GM12891 (cell line): ENCODE data around the gene CABLES1.
"Not testable (repeated sequence)": the region's sequence is repeated elsewhere in the genome, so short reads cannot be mapped to it uniquely, and the experiment has no call there.

ENCODE experiments used
- DNase-seq: peaks from one replicate; pipeline ENCODE4 v3.0.0; 2011; ENCODE audit warnings: low spot score; ENCODE audit not compliant: insufficient read length
- FAIRE-seq: peaks from 2 replicates; lab custom pipeline; 2011; peaks lifted over from hg19 to GRCh38; lab: Jason Lieb, UNC
- PAX5 ChIP-seq: IDR thresholded peaks from 2 replicates; pipeline ENCODE4 v1.6.1; 2011; ENCODE audit warnings: low read length, moderate library complexity, mild to moderate bottlenecking; ENCODE audit not compliant: insufficient read depth, severe bottlenecking
- POLR2A ChIP-seq: IDR thresholded peaks from 2 replicates; pipeline ENCODE4 v1.6.1; 2011; ENCODE audit warnings: low read depth, low read length, control low read depth
- POLR2AphosphoS5 ChIP-seq: IDR thresholded peaks from 2 replicates; pipeline ENCODE4 v1.6.1; 2011; ENCODE audit warnings: low read depth, low read length, control low read depth
- POU2F2 ChIP-seq: IDR thresholded peaks from 2 replicates; pipeline ENCODE4 v1.6.1; 2011; ENCODE audit warnings: low read depth, mild to moderate bottlenecking, control low read depth, low read length, moderate library complexity
- SPI1 ChIP-seq: IDR thresholded peaks from 2 replicates; pipeline ENCODE4 v1.6.1; 2011; ENCODE audit warnings: low read depth, low read length, control low read depth
- TAF1 ChIP-seq: IDR thresholded peaks from 2 replicates; pipeline ENCODE4 v1.6.1; 2011; ENCODE audit warnings: low read depth, low read length, control low read depth

The CABLES1 gene

GRCh38 chr18:23273443-23273966 lies 138.2 kb downstream of the CABLES1 start:
- no peak for DNase-seq
- no peak for TF ChIP-seq POLR2A
- no peak for TF ChIP-seq TAF1
- no peak for TF ChIP-seq POLR2AphosphoS5
- TF ChIP-seq POU2F2 = no peak
- no peak for TF ChIP-seq PAX5
- no peak for TF ChIP-seq SPI1
- no peak for FAIRE-seq

DNA sequence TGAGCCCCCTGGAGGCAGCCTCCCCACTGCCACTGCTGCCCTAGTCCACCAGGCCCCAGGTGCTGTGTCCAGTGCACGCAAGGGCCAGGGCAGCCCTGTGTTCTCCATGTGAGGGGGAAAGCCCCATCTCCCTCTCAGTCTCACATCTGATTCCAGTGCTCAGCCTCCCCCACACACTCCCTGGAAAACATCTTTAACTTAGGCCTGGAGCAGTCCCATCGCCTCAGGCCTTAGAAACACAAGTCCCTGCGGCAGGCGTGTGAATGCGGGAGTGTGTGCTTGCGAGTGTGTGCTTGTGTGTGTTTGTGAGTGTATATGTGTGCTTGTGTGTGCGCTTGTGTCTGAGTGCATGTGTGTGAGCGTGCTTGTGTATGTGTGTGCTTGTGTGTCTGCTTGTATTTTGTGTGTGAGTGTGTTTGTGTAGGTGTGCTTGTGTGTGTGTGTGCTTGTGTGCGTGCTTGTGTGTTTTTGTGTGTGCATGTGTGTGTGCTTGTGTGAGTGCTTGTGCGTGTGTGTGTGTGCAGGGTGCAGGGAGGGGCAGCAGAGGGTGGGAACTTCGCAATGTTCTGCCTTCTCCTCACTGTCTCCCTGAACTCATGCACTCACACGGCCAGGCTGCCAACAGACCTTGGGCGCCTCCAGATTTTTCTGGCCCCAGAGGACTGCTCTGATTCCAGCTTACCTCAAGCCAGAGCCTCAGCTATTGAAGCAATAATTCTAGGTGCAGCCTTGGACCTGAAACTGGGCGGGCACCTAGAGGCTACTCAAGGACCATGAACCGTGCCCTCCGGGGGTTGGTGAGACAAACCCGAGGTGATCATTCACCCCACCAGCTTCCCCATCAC lies 139.6 kb downstream of the CABLES1 start:
- DNase-seq (no peak), FAIRE-seq (no peak)
- TF ChIP-seq POLR2AphosphoS5 = no peak
- no peak for TF ChIP-seq SPI1
- TF ChIP-seq TAF1 = no peak
- TF ChIP-seq PAX5 = no peak
- no peak for TF ChIP-seq POU2F2
- TF ChIP-seq POLR2A = no peak

DNA sequence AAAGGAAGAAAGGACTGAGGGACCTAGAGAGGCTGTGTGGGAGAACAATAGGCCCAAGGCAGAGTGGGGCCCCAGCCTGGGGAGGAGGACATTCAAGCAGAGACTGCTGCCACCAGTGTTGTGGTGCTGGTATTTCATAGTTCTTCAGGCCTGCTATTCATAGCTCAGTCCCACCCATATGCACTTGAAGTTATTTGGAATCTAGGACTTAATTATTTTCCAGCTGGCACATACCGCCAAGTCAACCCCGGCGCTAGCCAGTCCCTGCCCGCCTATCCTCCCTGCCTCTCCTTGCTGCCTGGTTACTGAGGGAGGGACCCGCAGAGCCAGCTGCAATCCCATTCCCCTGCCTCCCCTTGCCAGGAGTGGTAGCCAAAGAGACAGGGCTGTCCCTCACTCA lies 141.2 kb downstream of the CABLES1 start:
- no peak for DNase-seq
- no peak for TF ChIP-seq PAX5
- TF ChIP-seq POU2F2 = no peak
- no peak for TF ChIP-seq POLR2AphosphoS5
- no peak for TF ChIP-seq POLR2A
- no peak for TF ChIP-seq SPI1
- TF ChIP-seq TAF1 = no peak
- no peak for FAIRE-seq

DNA sequence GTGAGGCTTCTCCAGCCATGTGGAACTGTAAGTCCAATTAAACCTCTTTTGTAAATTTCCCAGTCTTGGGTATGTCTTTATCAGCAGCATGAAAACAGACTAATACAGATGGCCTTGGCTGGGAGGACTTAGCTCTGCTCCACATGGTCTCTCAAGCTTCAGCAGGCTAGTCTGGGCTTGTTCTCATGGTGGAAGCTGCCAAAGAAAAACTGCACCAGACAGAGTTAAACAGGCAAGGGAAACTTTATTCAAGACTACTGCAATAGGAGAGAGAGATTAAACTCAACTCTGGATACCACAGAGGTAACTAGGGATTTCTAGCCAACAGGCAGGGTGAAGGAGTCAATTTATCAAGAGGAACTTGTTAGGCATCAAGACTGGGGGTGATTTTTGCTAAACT lies 142.1 kb downstream of the CABLES1 start:
- DNase-seq (no peak), FAIRE-seq (no peak)
- TF ChIP-seq POU2F2 (no peak), PAX5 (no peak), POLR2AphosphoS5 (no peak), POLR2A (no peak), TAF1 (no peak), SPI1 (no peak)

GRCh38 chr18:23279931-23280330 lies 144.6 kb downstream of the CABLES1 start:
- TF ChIP-seq POLR2AphosphoS5 (no peak), TAF1 (no peak), PAX5 (no peak), SPI1 (no peak), POLR2A (no peak), POU2F2 (no peak)
- no peak for DNase-seq
- no peak for FAIRE-seq

GRCh38 chr18:23280844-23281243 lies 145.6 kb downstream of the CABLES1 start:
- FAIRE-seq (no peak), DNase-seq (no peak)
- no peak for TF ChIP-seq PAX5
- TF ChIP-seq POLR2AphosphoS5 = no peak
- no peak for TF ChIP-seq POLR2A
- TF ChIP-seq SPI1 = no peak
- TF ChIP-seq POU2F2 = no peak
- TF ChIP-seq TAF1 = no peak

DNA sequence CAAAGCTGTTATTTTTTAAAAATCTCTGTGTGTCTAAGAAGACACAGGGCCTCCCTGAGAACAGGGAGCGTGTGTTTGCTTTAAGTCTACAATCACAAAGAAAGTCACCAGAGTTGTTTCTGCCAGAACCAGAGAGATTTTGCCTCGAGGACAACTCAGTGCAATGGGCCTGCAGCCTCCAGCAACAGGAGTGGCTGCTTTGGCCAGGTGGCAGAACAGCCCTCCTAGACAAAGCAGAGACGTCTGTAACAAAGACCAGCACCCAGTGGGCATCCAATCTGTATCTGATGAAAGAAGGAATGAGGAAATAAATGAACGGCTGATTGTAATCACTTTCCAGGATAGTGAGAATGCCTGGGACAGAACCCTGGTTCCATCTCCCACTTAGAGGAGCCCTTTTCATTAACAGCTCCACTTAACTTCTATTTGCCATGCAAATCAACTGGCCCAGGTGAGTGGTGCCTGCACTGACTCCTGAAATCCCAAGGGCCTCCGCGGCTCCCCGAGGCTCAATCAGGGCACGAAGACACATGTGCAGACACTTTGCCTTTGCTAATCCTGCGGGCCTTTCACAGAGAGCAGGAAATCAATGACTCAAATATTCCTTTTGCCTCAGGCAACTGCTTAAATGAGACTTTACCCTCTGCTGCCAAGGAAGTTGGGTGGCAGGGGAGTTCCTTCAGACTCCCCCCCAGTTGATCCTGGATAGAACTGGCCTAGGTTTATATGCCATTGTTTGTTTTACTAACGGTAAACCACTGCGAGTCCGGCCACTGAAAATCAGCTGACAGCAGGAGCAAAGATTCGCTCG lies 146.5 kb downstream of the CABLES1 start:
- TF ChIP-seq SPI1 (no peak), POLR2AphosphoS5 (no peak), POLR2A (no peak), TAF1 (no peak), PAX5 (no peak), POU2F2 (no peak)
- DNase-seq (no peak), FAIRE-seq (no peak)

- FAIRE-seq (no peak), DNase-seq (no peak)
- no peak for TF ChIP-seq PAX5
- no peak for TF ChIP-seq POLR2AphosphoS5
- no peak for TF ChIP-seq POLR2A
- no peak for TF ChIP-seq POU2F2
- TF ChIP-seq TAF1 = no peak
- TF ChIP-seq SPI1 = no peak
Measured at GRCh38 chr18:23282437-23282781, 147.1 kb downstream of the CABLES1 start.

DNA sequence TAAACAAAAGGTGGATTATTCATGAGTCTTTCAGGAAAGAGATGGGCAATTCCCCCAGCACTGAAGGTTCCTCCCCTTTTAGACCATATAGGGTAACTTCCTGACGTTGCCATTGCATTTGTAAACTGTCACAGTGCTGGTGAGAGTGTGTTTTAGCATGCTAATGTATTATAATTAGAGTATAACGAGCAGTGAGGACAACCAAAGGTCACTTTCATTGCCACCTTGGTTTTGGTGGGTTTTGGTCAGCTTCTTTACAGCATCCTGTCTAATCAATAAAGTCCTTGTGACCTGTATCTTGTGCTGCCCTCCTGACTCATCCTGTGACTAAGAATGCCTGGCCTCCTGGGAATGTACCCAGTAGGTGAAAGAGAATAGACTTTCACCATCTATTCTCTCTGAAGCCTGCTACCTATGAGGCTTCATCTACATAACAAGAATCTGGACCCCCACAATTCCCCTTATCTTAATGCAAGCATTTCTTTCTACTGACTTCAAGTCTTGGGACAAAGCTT lies 148.7 kb downstream of the CABLES1 start:
- DNase-seq (no peak), FAIRE-seq (no peak)
- TF ChIP-seq PAX5 (no peak), TAF1 (no peak), POLR2AphosphoS5 (no peak), POLR2A (no peak)

GRCh38 chr18:23284629-23285028 lies 149.3 kb downstream of the CABLES1 start:
- FAIRE-seq (no peak), DNase-seq (no peak)
- TF ChIP-seq PAX5 (no peak), TAF1 (no peak), SPI1 (no peak), POU2F2 (no peak), POLR2A (no peak), POLR2AphosphoS5 (no peak)

DNA sequence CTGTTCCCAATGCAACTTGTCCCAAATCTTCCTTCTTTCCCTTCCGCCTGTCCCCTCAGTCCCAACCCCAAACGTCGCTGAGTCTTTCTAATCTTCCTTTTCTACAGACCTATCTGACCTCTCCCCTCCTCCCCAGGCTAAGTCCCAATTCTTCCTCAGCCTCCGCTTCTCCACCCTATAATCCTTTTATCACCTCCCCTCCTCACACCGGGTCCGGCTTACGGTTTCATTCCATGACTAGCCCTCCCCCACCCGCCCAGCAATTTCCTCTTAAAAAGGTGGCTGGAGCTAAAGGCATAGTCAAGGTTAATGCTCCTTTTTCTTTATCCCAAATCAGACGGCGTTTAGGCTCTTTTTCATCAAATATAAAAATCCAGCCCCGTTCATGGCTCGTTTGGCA lies 150.3 kb downstream of the CABLES1 start:
- DNase-seq, FAIRE-seq: not testable (repeated sequence)
